GM19455 (cell line): ENCODE results near the gene CCDC194.

Experiments used
- ATAC-seq: cut with Tn5 transposase; IDR thresholded peaks from one replicate; pipeline ENCODE4 v1.9.1; 2021; ENCODE audit not compliant: unreplicated experiment

The CCDC194 gene, protein sequence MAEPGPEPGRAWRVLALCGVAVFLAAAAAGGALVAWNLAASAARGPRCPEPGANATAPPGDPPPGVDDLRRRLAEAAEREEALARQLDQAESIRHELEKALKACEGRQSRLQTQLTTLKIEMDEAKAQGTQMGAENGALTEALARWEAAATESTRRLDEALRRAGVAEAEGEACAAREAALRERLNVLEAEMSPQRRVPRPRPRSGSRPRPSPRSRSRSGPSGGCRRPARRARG

DNA sequence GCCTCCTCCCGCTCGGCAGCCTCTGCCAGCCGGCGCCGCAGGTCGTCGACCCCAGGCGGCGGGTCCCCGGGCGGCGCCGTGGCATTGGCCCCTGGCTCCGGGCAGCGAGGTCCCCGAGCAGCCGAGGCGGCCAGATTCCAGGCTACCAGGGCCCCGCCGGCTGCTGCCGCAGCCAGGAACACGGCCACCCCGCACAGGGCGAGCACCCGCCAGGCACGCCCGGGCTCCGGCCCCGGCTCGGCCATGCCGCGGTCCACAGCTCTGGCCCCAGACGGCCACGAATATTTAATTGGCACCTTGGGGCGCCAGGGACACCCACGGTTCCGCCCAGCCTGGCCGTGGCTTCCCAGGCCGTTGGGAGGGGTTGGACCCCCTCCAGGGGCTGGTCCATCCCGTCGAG lies at the start of gene CCDC194:
CCDC194 (minus strand) TSS at position 283 of the 400 bp plus-strand sequence; CDS start at position 245, 38 bp downstream.
- ATAC-seq: no peak

DNA sequence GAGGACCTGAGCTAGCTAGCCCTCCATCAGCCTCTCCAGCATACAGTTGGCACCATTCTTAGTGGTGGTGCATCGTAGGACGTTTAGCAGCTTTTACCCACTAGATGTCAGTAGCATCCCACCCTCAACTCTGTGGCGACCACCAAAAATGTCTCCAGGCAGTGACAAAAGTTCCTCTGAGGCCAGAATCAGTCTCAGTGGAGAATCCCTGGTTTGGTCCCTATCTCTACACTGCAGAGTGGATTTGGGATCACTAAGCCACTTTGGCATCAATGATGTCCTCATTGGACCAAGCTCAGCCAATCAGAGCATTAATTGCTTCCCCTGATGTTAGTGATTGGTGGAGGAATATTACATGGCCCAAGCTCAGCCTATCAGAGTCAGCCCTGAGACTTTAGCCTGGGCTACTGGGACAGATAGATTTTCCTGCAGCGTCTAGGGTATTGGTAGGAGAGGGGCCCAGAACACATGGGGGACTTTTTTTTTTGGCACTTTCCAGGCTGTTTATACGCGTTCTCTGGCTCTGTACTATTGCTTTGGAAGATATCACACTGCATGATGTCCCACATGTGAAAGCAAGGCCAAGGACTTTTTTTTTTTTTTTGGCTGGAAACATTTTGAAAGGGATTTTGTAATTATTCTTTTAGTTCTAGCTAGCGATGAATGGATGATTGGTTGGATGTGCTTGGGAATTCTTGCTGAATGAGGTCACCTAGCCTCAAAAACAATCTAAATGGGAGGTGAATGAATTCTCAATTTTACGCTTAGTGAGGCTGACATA lies 47.4 kb upstream of the CCDC194 start:
- no peak for ATAC-seq

DNA sequence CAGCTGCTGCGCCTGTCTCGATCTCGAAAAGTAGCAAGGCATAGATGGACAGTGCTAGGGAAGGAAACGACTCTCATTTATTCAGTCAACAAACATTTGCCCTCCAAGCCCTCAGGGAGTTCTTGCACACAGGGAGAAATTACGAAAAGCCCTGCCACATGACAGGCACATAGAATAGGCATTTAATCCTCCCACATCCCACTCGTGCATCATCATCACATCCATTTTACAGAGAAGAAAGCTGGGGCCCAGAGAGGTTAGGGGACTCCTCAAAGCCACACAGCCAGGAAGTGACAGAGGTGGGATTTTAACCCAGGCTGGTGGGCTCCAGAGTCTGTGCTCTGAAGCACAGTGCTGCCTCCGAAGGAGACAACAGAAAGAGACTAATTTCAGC lies 42.9 kb upstream of the CCDC194 start:
- no peak for ATAC-seq

DNA sequence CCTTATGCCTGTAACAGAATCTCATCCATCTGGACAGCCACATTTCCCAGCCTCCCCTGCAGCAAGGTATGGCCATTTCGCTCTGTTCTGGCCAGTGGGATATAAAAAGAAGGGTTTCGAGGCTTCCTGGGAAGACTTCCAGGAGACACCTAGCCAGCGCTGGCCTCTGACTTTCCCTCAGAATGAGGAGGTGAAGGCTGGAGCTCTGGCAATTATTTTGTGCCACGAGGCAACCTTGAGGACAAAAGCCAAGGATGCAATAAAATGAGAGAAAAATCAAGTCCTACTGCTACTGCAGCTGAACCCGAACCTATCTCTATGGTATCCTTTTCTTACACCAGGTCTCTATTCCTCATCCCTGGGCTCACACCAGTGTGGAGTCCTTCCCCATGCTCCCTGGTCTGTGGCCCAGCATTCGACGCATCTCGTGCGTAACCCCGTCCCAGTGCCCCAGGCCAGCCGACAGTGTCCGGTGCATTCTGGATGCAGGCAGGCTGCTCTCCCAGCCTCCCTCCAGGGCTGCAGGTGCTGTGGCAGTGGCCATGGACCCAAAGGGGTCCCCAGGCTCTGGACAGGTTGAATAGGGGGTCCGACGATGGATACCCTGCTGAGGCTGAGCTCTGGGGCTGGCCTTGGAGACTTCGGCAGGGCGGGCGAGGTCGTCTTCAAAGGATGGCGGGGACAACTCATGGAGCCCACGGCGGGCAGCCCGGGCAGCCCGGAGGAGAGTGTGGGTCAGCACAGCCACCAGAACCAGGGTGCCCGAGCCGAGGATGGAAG lies 42.3 kb upstream of the CCDC194 start:
- no peak for ATAC-seq

DNA sequence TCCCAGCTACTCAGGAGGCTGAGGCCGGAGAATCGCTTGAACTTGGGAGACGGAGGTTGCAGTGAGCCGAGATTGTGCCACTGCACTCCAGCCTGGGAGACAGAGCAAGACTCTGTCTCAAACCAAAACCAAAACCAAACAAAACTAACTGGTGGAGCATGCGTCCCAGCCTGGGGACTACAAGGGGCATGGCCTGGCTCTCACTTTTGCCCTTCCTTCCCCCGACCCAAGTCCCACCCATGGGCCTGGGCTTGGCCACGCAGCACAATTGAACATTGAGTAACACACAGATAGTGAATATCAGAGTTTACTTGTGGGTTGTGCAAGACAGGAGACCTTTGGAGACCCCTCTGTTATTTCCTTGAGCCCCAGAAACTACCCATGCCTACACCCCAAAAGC lies 41.2 kb upstream of the CCDC194 start:
- no peak for ATAC-seq

DNA sequence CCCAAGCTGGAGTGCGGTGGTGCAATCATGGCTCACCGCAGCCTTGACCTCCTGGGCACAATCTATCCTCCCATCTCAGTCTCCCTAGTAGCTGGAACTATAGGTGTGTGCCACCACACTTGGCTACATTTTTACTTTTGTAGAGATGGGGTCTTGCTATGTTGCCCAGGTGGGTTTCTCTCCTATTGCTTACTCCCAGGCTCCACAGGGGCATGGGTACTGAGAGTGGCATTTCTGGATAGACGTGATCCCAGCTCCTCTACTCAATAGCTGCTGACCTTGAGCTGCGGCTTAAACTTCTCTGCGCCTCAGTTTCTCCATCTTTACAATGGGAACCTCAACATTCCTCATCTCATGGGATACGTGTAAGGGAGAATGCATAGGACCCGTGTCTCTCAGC lies 37.4 kb upstream of the CCDC194 start:
- ATAC-seq: no peak

DNA sequence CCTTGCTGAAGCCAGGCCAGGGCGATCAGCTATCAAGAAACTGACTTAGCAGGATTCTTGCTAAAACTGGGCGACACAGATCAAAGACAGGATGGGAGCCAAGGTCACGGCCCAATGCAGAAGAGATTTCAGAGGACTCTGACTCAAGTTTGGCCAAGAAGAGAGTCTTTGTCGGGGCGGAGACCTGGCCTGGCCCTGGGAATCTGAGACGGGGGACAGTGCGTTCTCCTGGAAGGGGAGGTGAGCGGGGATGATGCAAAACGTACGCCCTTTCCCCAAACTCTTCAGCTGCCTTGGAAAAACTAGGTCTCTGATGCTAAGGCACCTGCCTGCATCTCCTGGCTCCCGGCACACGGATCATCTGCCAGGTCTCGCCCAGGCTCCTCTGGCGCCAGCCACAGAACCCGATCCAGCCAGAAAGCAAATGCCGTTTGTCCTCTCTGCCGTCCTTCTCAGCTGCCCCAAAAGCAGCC lies 35.7 kb upstream of the CCDC194 start:
- ATAC-seq: no peak

DNA sequence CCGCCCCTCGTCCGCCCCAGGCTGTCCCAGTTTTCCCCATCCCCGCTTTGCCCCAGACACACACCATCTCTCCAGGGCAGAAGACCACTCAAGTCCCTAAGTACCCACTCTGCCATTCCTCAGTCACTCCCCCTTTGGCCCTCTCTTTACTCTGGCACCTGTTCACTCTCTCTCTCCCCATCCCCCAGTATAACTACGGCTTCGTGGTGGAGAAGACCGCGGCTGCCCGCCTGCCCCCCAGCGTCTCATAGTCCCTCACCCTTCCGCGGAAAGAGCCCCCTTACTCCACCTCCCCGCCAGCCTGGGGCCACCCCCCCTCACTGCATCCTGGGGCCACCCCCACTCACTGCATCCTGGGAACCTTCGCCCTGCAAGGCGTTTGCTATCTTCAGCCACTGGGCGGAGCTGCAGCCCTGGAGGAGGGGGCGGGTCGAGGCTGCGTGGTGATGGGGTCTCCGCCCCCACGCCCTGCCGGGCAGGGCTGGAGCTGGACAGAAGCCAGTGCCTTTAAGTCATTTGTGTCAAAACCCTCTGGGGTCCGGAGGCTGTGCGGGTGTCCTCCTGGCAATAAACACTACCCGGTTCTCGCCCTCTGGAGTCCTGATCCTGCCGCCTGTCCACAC lies 30.9 kb upstream of the CCDC194 start:
- no peak for ATAC-seq

DNA sequence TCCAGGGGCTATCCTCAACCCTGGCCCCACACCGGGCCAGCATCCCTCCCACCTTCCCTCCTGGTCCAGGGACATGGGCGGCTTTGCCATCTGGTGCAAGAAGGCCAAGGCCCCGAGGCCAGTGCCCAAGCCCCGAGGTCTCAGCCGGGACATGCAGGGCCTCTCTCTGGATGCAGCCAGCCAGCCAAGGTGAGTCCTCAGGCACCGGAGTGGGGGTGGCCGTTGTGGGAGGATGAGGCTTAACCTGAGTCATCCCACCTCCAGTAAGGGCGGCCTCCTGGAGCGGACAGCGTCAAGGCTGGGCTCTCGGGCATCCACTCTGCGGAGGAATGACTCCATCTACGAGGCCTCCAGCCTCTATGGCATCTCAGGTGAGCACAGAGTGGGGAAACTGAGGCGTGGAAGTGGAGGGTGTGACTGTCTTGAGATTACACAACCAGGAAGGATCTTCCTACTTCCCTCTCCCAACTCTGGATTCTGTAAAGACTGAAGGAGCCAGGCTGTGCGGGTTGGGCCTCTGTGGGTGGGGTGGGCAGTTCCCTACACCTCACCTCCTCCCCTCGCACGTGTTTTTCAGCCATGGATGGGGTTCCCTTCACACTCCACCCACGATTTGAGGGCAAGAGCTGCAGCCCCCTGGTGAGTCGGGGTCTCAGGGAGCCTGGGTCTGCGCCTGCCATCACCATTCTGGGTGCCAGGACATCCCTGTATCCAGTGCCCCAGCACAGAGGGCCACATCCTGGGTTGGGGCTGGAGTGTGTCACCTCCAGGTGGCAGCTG lies 29.6 kb upstream of the CCDC194 start:
- no peak for ATAC-seq

DNA sequence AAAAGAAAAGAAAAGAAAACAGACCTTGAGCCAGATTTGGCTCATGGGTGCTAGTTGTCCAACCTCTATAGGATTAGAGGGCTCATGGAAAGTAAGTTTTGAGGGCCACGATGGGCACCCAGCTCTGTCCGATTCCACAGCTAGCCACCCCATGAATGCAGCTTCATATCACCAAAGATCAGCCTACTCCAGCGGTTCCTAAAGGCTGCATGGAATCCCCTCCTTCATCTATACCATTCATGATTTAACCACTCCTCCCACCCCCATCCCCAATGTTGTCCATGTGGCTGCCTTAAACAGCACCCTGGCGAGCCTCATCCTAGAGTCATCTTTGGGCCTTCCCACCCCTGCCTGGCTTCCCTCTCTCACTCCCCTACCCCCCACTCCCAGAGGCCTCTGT lies 27.9 kb upstream of the CCDC194 start:
- ATAC-seq: no peak

DNA sequence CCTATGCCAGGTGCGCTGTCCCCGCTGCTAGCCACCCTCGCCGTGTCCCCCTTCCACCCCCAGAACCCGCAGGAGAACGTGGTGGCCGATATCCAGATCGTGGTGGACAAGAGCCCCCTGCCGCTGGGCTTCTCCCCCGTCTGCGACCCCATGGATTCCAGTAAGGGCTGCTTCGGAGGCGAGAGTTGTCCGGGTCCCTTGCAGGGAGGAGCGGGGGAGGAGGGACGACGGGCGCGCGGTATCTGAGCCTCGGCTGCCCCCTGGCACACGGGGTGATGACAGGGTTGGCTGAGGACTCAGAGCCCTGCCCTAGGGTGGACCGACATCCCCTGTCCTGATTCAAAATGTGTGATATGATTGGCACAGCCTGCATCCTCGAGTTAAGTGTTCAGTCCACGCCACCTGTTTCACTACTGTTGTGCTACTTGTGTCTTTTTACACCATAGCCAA lies 26.5 kb upstream of the CCDC194 start:
- ATAC-seq: peak; percentile 13

DNA sequence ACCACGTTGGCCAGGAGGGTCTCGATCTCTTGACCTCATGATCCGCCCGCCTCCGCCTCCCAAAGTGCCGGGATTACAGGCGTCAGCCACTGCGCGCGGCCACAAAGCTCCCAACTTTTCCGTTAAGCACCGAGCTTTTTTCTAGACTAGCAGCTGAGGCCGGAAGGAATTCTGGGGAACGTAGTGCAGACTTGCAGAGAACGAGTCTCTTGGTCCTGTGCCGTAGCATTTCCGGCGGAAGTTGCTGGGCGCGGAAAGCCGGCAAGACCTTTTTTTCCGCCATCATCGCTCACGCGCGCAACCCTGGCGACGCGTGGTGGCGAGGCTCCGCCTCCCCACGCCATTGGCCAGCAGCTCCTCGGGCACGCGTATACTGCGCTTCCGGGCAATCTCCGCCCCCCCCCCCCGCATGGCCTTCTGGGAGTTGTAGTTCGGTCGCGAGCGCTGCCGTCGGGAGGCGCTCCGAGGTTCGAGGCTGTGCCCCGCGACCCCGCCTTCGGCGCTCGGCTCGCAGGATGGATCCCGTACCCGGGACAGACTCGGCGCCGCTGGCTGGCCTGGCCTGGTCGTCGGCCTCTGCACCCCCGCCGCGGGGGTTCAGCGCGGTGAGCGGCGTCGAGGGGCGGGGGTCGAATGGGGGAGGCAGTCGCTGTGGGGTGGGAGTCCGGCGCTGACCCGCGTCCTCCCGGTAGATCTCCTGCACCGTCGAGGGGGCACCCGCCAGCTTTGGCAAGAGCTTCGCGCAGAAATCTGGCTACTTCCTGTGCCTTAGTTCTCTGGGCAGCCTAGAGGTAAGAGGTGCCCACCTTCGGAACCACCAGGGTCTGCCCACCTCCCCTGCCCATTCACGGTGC lies 25.9 kb upstream of the CCDC194 start, which contains the start of gene MVB12A:
MVB12A (plus strand) TSS at position 427 of the 854 bp plus-strand sequence; CDS start at position 516, 89 bp downstream.
- ATAC-seq: peak; percentile 83

DNA sequence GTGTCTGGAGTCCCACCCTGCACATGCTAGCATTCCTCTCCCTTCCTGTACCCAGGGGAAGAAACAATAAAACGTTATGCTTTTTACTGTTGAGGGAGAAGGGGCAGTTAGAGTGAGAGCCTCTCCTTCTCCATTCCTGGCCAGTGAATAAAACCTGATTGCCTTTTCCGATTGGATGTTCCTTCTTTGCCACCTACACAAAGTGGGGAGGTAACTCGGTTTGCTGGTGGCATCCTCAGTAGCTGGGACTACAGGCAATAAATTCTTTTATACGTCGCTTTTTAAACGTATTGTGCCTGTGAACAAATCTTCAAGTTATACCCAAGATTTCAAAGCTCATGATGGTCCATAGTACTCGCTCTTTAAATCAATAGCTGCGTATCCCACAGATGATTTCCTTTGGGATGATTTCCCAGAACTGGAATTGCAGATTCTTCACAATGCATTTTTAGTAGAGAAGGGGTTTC lies 25.2 kb upstream of the CCDC194 start:
- no peak for ATAC-seq

DNA sequence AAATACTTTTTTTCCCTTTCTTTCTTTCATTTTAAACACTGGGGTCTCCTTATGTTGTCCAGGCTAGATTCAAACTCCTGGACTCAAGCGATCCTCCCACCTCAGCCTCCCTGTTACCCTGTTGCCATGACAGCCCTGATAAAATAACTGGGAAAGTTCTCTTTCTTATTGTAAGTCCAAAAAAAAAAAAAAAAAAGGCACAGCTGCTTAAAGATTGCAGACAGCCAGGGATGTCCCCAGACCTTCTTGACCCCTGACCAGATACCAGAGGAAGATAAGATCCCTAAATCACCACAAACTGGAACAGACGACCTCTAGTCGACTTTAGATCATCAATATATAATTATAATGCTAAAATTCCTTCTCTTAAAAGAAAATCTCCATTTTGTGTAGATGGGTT lies 24.7 kb upstream of the CCDC194 start:
- ATAC-seq: no peak

DNA sequence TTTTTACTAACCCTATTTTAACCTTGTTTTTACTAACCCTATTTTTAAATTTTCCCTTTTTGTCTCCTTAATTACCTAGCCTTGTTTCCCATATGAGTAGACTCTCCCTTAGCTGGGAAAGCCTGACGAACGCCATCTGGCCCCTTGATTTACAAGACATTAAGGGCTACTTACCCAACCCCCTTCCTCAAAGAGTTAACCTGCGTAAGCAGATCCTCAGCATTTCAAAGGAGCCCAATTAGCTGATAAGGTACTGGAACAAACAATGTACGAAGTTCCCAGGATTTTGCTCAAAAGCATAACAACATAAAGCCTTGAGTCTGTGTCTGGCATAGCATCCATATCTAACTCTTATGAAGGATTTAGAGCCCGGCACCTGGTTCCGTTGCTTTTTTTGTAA lies 21.1 kb upstream of the CCDC194 start:
- ATAC-seq: no peak

DNA sequence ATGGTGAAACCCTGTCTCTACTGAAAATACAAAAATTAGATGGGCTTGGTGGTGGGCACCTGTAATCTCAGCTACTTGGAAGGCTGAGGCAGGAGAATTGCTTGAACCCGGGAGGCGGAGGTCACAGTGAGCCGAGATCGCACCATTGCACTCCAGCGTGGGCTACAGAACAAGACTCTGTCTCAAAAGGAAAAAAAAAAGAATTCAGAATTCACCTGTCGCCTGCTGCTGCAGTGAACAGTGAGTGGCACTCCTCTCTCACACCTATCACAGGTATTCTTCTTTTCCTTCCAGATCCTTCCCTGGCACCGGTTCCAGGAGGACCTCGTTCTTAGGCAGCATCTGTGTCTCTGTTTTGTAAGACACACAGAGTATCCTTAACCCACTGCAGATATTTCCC lies 20.1 kb upstream of the CCDC194 start:
- no peak for ATAC-seq

DNA sequence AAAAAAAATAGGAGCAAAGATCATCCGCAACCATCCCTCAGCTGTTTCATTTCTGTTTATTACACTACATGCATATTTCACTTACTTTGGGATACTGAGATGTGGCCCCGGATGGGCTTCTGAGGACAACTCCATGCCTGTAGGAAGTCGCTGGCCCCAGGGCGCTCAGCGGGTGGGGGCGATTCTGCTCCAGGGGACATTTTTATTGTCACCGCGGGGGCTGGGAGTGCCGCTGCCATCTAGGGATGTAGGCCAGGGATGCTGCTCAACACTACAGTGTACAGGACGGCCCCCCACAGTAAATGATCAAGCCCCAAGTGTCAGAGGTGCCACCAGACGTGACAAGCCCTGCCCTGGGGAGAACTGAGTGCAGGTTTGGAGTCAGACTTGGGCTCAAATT lies 17.8 kb upstream of the CCDC194 start:
- no peak for ATAC-seq

DNA sequence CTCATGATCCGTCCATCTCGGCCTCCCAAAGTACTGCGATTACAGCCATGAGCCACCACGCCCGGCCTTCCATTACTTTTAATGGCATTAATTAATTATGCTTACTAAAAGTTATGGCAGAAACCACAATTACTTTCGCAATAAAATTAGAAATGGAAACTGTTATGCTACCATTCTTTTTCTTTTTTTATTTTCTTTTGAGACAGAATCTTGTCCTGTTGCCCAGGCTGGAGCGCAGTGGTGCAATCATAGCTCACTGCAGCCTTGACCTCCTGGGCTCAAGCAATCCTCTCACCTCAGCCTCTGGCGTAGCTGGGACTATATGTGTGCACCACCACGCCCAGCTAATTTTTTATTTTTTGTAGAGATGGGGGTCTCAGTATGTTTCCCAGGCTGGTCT lies 16.0 kb upstream of the CCDC194 start:
- ATAC-seq: no peak

DNA sequence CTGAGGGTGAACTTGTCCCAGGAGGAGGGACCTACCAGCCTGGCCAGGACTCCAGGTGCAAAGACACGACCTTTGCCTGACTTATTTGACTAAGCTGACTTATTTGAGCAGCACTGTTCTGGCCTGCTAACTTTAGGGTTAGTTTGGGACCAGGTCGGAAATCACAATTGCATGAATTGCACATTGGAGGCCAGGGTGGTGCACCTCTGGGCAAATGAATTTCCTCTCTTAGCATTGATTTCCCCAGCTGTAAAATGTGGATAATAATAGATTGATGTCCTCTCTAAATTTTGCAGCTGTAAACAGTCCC lies 12.8 kb upstream of the CCDC194 start:
- ATAC-seq: no peak
